Hepatocyte (in vitro differentiated cells): ENCODE measurements around the gene ALG6.

Experiments
- EZH2 ChIP-seq: fragments of 200-600 bp; sonication (generic); IDR thresholded peaks from 2 replicates; pipeline ENCODE4 v1.6.1; 2016; ENCODE audit warnings: antibody characterized with exemption, mild to moderate bottlenecking, borderline replicate concordance
- EZH2phosphoT487 ChIP-seq: fragments of 200-600 bp; sonication (generic); IDR thresholded peaks from one replicate; pipeline ENCODE4 v1.6.1; 2018; ENCODE audit warnings: antibody characterized with exemption, mild to moderate bottlenecking, low read depth, moderate library complexity; ENCODE audit not compliant: unreplicated experiment, severe bottlenecking
- TF ChIP-seq, protein P1 (sequence below): fragments of 200-600 bp; sonication (generic); IDR thresholded peaks from 2 replicates; pipeline ENCODE4 v1.5.1; 2016; ENCODE audit warnings: antibody characterized with exemption, mild to moderate bottlenecking; ENCODE audit not compliant: poor library complexity

DNA sequence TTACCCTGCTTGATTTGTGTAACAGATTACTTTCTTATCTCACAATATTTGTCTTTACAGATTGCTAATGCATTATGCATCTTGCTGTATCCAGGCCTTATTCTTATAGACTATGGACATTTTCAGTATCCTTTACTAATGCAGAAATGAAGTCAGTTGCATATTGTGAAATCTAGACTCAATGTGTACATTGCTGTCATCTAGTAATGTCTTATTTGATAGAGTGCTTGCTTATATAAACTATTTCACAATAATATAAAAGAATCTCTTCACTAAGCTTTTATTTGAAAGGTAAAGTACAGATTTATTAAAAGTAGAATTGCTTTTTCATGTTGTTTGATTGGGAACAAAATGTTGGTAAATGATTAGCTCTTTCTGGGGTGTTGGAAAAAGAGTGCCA is 39.6 kb downstream of the ALG6 start:
- TF ChIP-seq, protein P1, sequence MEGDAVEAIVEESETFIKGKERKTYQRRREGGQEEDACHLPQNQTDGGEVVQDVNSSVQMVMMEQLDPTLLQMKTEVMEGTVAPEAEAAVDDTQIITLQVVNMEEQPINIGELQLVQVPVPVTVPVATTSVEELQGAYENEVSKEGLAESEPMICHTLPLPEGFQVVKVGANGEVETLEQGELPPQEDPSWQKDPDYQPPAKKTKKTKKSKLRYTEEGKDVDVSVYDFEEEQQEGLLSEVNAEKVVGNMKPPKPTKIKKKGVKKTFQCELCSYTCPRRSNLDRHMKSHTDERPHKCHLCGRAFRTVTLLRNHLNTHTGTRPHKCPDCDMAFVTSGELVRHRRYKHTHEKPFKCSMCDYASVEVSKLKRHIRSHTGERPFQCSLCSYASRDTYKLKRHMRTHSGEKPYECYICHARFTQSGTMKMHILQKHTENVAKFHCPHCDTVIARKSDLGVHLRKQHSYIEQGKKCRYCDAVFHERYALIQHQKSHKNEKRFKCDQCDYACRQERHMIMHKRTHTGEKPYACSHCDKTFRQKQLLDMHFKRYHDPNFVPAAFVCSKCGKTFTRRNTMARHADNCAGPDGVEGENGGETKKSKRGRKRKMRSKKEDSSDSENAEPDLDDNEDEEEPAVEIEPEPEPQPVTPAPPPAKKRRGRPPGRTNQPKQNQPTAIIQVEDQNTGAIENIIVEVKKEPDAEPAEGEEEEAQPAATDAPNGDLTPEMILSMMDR: no peak
- TF ChIP-seq EZH2: no peak
- no peak for TF ChIP-seq EZH2phosphoT487
